ENCODE data around the gene ZFHX3. TPM values are rescaled to one million over a fixed set of nuclear protein-coding genes. Genes with fewer than 3 reads are reported as not detected.

ZFHX3 gene
- total RNA-seq, 2 donors from 2014 or later = 0.79 to 2.2 TPM

GRCh38 chr16:72811188-72811720 lies 236.7 kb downstream of the ZFHX3 start:
- TF ChIP-seq, protein P1, sequence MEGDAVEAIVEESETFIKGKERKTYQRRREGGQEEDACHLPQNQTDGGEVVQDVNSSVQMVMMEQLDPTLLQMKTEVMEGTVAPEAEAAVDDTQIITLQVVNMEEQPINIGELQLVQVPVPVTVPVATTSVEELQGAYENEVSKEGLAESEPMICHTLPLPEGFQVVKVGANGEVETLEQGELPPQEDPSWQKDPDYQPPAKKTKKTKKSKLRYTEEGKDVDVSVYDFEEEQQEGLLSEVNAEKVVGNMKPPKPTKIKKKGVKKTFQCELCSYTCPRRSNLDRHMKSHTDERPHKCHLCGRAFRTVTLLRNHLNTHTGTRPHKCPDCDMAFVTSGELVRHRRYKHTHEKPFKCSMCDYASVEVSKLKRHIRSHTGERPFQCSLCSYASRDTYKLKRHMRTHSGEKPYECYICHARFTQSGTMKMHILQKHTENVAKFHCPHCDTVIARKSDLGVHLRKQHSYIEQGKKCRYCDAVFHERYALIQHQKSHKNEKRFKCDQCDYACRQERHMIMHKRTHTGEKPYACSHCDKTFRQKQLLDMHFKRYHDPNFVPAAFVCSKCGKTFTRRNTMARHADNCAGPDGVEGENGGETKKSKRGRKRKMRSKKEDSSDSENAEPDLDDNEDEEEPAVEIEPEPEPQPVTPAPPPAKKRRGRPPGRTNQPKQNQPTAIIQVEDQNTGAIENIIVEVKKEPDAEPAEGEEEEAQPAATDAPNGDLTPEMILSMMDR (conservative IDR thresholded peaks at IDR 0.05) = no peak
- Mint-ChIP-seq H3K36me3 (ENCODE audit: low read depth) (no peaks in the 10 kb centered on the region), H3K4me1 (peaks cover 16% of the 10 kb centered on the region), H3K27ac (no peak overlapping the region), H3K27me3 (ENCODE audit: insufficient read depth) (no peaks in the 10 kb centered on the region), H3K9me3 (no peaks in the 10 kb centered on the region), H3K4me3 (no peak overlapping the region)
- H3K27me3 ChIP-seq (ENCODE audit: control insufficient read depth, insufficient read depth, low read length, poor library complexity, severe bottlenecking) = peaks cover 8% of the 10 kb centered on the region
- WGBS, 2 experiments (ENCODE audit: insufficient coverage in 1 of 2, insufficient read length in 1 of 2) = 94% methylated on average over 7 to 8 of the region's 8 CpGs
- no peak overlapping the region for H3K4me3 ChIP-seq (ENCODE audit: low read length)
- H3K36me3 ChIP-seq (ENCODE audit: control insufficient read depth, insufficient read depth, low read length) = no peaks in the 10 kb centered on the region
- no peak overlapping the region for H3K27ac ChIP-seq (ENCODE audit: low read depth, low read length)
- H3K9ac ChIP-seq (ENCODE audit: extremely low read depth, low read length, poor library complexity, severe bottlenecking) = no peak overlapping the region
- H3K9me3 ChIP-seq (ENCODE audit: control insufficient read depth, low read length) = no peaks in the 10 kb centered on the region
- H3K4me1 ChIP-seq (ENCODE audit: control insufficient read depth, insufficient read depth, low read length) = no peaks in the 10 kb centered on the region
- no peak for DNase-seq

DNA sequence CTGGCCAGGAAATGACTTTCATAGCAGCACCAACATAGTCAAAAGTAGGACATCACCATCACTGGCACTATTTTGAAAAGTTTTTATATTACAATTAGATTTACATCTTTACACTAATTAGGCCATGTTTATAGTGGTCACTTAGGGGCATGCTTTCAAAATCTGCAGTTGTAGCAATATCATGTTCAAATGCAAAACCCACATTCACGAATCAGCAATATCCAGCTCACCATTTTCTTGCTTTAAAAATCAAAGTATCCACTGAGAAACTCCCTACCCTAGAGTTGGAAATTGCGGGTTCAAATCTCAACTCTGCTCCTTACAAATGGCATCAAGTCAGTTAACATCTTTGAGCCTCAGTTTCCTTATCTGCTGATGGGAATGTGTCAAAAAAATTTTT lies 237.4 kb downstream of the ZFHX3 start:
- H3K4me3 Mint-ChIP-seq = no peak overlapping the region
- peaks cover 16% of the 10 kb centered on the region for H3K4me1 Mint-ChIP-seq
- Histone ChIP-seq H3K27me3 (ENCODE audit: control insufficient read depth, insufficient read depth, low read length, poor library complexity, severe bottlenecking) (peaks cover 8% of the 10 kb centered on the region), H3K4me1 (ENCODE audit: control insufficient read depth, insufficient read depth, low read length) (no peaks in the 10 kb centered on the region), H3K27ac (ENCODE audit: low read depth, low read length) (no peak overlapping the region), H3K4me3 (ENCODE audit: low read length) (no peak overlapping the region), H3K36me3 (ENCODE audit: control insufficient read depth, insufficient read depth, low read length) (no peaks in the 10 kb centered on the region), H3K9ac (ENCODE audit: extremely low read depth, low read length, poor library complexity, severe bottlenecking) (no peak overlapping the region), H3K9me3 (ENCODE audit: control insufficient read depth, low read length) (no peaks in the 10 kb centered on the region)
- TF ChIP-seq, protein P1 (conservative IDR thresholded peaks at IDR 0.05) = no peak
- no peak overlapping the region for H3K27ac Mint-ChIP-seq
- no peaks in the 10 kb centered on the region for H3K27me3 Mint-ChIP-seq (ENCODE audit: insufficient read depth)
- no peaks in the 10 kb centered on the region for H3K36me3 Mint-ChIP-seq (ENCODE audit: low read depth)
- 86 to 100% methylated on average over 2 of the region's 2 CpGs for WGBS, 2 experiments (ENCODE audit: insufficient coverage in 1 of 2, insufficient read length in 1 of 2)
- DNase-seq = no peak
- H3K9me3 Mint-ChIP-seq = no peaks in the 10 kb centered on the region

DNA sequence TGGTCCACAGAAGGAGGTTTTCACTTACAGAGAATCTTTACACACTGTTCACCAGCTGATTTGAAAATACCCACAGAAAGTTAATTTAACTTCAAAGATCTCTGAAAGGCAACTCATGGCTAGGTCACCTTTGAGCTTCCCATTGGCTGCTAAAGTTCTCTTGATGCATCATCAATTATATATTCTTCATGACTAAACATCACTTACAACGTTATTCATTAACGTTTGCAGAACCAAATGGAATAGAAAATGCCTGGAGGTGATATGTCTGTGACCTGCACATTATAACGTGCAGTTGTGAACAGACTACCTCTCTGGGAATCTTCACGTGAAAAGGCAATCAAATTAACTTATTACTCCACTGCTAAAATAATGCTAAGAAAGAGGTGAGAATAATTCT lies 238.5 kb downstream of the ZFHX3 start:
- DNase-seq = no peak
- H3K9ac ChIP-seq (ENCODE audit: extremely low read depth, low read length, poor library complexity, severe bottlenecking) = no peak overlapping the region
- Mint-ChIP-seq H3K27ac (no peak overlapping the region), H3K36me3 (ENCODE audit: low read depth) (no peaks in the 10 kb centered on the region), H3K27me3 (ENCODE audit: insufficient read depth) (no peaks in the 10 kb centered on the region), H3K4me3 (no peak overlapping the region), H3K4me1 (peaks cover 16% of the 10 kb centered on the region), H3K9me3 (no peaks in the 10 kb centered on the region)
- peaks cover 8% of the 10 kb centered on the region for H3K27me3 ChIP-seq (ENCODE audit: control insufficient read depth, insufficient read depth, low read length, poor library complexity, severe bottlenecking)
- H3K27ac ChIP-seq (ENCODE audit: low read depth, low read length) = no peak overlapping the region
- 98 to 100% methylated on average over 2 to 3 of the region's 4 CpGs for WGBS, 2 experiments (ENCODE audit: insufficient coverage in 1 of 2, insufficient read length in 1 of 2)
- no peak overlapping the region for H3K4me3 ChIP-seq (ENCODE audit: low read length)
- TF ChIP-seq, protein P1 (conservative IDR thresholded peaks at IDR 0.05) = no peak
- no peaks in the 10 kb centered on the region for H3K9me3 ChIP-seq (ENCODE audit: control insufficient read depth, low read length)
- H3K4me1 ChIP-seq (ENCODE audit: control insufficient read depth, insufficient read depth, low read length) = no peaks in the 10 kb centered on the region
- H3K36me3 ChIP-seq (ENCODE audit: control insufficient read depth, insufficient read depth, low read length) = no peaks in the 10 kb centered on the region
